HG03575 (cell line): Measurements from ENCODE around the gene ROR1.

Experiments used
- ATAC-seq: cut with Tn5 transposase; IDR thresholded peaks from one replicate; pipeline ENCODE4 v1.9.1; 2021; ENCODE audit not compliant: unreplicated experiment, insufficient number of reproducible peaks, low FRiP score; ENCODE audit errors: extremely low read depth

The ROR1 gene

DNA sequence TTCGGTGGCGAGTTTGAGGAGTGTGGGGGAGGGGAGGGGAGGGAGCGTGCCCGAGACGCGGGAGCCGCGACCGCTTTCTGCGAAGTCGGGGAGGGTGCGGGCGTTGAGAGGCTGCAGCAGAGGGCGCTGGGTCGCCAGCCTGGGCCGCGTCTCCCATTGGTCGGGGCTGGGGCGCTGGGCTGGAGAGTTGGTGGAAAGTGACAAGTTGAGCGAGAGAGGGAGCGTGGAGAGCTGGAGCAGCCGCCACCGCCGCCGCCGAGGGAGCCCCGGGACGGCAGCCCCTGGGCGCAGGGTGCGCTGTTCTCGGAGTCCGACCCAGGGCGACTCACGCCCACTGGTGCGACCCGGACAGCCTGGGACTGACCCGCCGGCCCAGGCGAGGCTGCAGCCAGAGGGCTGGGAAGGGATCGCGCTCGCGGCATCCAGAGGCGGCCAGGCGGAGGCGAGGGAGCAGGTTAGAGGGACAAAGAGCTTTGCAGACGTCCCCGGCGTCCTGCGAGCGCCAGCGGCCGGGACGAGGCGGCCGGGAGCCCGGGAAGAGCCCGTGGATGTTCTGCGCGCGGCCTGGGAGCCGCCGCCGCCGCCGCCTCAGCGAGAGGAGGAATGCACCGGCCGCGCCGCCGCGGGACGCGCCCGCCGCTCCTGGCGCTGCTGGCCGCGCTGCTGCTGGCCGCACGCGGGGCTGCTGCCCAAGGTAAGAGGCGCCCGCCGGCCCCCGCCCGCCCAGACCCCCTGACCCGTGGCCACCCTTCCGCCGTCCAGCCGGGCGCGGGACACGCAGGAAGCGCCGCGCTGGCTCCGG, at the start of gene ROR1:
Gene ROR1, plus strand, starts transcription at position 203 of the 802 bp plus-strand sequence.
- no peak for ATAC-seq

DNA sequence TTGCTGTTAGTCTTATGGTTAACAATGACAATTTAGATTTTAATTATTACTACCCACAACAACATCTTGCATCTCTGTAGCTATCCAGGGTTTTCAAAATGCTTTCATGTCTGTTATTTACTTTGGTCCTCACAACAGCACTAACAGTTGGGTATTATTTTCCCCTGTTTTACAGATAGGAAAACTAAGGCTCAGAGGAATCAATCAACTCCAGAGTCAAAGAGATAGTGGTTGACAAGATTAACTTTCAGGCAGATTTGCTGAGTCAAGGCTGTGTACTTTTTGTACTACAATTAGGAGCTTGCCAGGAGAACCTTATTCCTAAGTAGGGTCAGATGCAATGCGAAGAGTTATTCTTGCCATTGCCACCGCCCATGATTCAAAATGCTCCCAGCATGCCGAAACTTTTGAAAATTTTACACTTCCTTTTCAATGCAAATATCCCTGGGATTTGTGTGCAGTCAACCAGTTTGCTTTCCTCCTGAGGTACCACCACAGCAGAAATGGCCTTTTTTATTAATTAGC, 49.4 kb upstream of the ROR1 start:
- ATAC-seq = no peak

DNA sequence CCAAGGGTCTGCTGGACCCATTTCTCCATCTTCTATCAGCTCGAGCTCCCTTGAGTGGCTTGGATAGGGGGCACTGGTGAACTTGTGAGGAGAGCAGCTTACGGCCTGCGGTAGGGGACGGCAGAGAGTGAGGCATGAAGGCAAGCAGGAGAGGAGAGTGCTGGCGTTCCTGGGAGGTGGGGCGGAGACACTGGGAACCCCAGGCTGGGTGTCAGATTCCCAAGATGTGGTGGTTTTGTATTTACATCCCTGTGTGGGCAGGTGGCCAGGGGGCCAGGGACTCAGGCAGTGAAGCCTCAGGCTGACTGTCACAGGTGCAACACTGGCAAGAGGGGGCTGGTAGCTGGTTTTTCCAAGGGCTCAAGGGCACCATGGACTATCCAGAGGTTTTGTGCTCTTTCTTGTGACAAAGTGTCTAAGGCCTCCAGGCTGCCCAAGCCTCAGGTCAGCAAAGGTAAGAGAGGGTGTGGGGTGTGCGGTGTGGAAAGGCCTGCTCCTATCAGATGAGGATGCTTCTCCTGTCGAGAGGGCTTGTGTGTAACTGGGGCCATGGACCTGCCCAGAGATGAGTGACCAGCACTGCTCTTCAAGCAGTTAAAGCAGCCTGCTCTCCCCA, 45.1 kb upstream of the ROR1 start:
- ATAC-seq = no peak

GRCh38 chr1:63729227-63729620, 44.6 kb upstream of the ROR1 start:
- no peak for ATAC-seq

GRCh38 chr1:63730211-63730610, 43.6 kb upstream of the ROR1 start:
- ATAC-seq = no peak

GRCh38 chr1:63731117-63732043, 42.4 kb upstream of the ROR1 start:
- ATAC-seq = no peak

DNA sequence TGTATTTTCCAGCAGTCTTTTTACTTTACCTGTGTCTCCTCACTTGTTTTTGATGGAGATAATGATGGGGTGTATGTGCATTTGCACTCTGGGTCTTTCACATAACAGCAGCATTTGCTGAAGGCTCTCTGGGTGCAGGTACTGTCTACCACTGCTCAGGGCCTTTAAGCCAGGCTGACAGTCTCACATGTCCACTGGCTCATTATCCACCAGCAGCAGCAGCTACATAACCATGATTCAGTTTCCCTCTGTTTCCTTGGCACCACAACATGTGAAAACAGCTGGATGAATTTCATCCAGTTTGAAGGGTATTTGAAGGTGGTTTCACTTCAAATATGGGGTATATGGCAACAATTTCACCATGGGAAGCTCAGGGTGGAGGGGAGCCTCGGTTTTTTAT, 41.2 kb upstream of the ROR1 start:
- ATAC-seq = no peak

GRCh38 chr1:63738772-63739171, 35.0 kb upstream of the ROR1 start:
- no peak for ATAC-seq

- ATAC-seq = no peak
Measured at GRCh38 chr1:63739452-63739851, 34.4 kb upstream of the ROR1 start.

GRCh38 chr1:63740432-63740831, 33.4 kb upstream of the ROR1 start:
- no peak for ATAC-seq

- ATAC-seq = no peak
Measured at GRCh38 chr1:63742526-63742925, 31.3 kb upstream of the ROR1 start.

- ATAC-seq = no peak
Measured at GRCh38 chr1:63743781-63744180, 30.0 kb upstream of the ROR1 start.

GRCh38 chr1:63746129-63746864, 27.5 kb upstream of the ROR1 start:
- no peak for ATAC-seq

GRCh38 chr1:63747445-63747844, 26.4 kb upstream of the ROR1 start:
- no peak for ATAC-seq

- ATAC-seq = no peak
Measured at GRCh38 chr1:63748046-63748580, 25.7 kb upstream of the ROR1 start.

- ATAC-seq = no peak
Measured at GRCh38 chr1:63748641-63749040, 25.2 kb upstream of the ROR1 start.

DNA sequence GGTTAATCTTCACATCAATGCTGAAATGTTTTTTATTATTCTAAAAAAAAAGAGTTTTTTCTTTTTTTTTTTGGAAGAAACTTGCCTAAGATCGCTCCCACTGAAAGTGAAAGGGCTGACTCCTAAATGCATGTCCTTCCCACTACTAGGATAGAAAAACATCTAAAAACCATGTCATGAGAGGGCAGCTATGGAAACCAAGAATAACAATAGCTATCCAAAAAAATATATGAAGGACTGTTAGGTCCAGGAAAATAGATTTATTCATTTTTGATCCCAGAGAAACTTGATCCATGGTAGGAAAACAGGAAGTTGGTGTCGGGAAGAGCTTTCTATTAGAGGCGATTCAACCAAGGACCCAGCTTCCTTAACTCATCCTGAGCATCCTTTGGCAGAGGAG, 23.1 kb upstream of the ROR1 start:
- ATAC-seq = no peak

- ATAC-seq = no peak
Measured at GRCh38 chr1:63752176-63752575, 21.6 kb upstream of the ROR1 start.

GRCh38 chr1:63753591-63753990, 20.2 kb upstream of the ROR1 start:
- ATAC-seq = no peak
